ENCODE results near the gene APLP1. TPM values are rescaled to one million over a fixed set of nuclear protein-coding genes. Genes with fewer than 3 reads are reported as not detected.

APLP1 gene
- total RNA-seq, 6 experiments from 2014 or later = 0.27 to 1.5 (median 0.37) TPM; not detected in 3

DNA sequence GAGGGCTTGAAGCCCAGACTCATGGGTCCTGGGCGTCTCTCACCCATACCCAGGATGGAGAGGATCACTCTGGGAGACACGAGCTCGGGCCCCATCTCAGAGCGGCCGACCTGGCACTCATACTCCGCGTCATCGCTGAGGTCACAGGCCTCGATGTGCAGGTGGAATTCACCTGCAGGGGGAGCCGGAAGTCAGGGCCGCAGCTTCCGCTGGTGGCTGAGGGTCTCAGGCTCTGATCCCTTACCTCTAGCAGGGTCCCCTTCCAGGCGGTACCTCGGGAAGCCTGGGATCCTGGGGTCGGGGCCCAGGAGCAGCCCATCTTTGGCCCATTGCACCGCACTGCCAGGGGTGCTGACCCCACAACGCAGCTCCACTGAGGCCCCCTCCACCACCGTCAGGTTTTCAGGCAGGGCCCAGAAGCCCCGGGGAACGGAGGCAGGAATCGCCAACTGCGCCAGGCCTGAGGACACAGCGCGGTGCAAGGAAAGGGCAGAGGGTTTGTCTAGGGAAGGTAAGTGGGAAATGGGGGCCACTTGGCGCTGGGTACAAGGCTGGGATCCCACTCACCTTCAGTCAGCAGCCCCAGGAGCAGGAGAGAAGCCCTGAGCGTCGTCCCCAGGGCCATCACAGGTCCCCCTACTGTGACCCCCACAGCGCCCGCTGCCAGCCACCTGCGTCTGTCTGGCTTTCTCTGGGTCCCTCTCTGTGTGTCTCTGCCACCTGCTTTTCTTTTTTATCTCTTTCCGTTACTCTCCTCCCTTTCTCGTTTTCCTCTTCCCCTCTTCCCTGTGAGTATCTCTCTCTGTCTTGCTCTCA lies 17.0 kb upstream of the APLP1 start:
- no peak for TF ChIP-seq CTCF (IDR thresholded peaks at IDR 0.05)
- no peak for TF ChIP-seq POLR2A (IDR thresholded peaks at IDR 0.05)
- no peak for DNase-seq

GRCh38 chr19:35852029-35852780 lies 16.2 kb upstream of the APLP1 start, which contains the start of gene NPHS1:
Gene NPHS1, minus strand, starts transcription at chr19:35852504. Its CDS starts 667 bp downstream, at chr19:35851837.
- TF ChIP-seq CTCF (IDR thresholded peaks at IDR 0.05) (no peak), POLR2A (IDR thresholded peaks at IDR 0.05) (no peak)
- ATAC-seq (no peak), DNase-seq (peak in 1 of 3 donors; percentile 24)
- Histone ChIP-seq H3K9me3 (no peaks in the 10 kb centered on the region), H3K27me3 (peaks cover 0 to 12% of the 10 kb centered on the region in 2 donors), H3K27ac (no peak within 1 kb of the TSS), H3K36me3 (no peaks in the 10 kb centered on the region), H3K4me1 (peaks cover 0 to 10% (median 2%) of the 10 kb centered on the region in 4 donors), H3K4me3 (no peak within 1 kb of the TSS)
- intact Hi-C loops (cut with DNase I) = no loop called here
- WGBS (ENCODE audit: insufficient coverage, low coverage, low lambda C conversion rate, missing lambda C conversion rate) = 78% methylated on average over 5 of the region's 9 CpGs

More for the DNA sequence above, 17.0 kb upstream of the APLP1 start:
- Histone ChIP-seq H3K4me3 (no peak overlapping the region), H3K27ac (no peak overlapping the region), H3K9me3 (no peaks in the 10 kb centered on the region), H3K4me1 (peaks cover 0 to 4% (median under 1%) of the 10 kb centered on the region in 4 donors), H3K27me3 (peaks cover 0 to 5% of the 10 kb centered on the region in 2 donors), H3K36me3 (no peaks in the 10 kb centered on the region)
- intact Hi-C loops (cut with DNase I) = no loop called here
- WGBS (ENCODE audit: insufficient coverage, low coverage, low lambda C conversion rate, missing lambda C conversion rate) = 29% methylated on average over 4 of the region's 32 CpGs
- ATAC-seq = peak in 1 of 4 donors; percentile 14

DNA sequence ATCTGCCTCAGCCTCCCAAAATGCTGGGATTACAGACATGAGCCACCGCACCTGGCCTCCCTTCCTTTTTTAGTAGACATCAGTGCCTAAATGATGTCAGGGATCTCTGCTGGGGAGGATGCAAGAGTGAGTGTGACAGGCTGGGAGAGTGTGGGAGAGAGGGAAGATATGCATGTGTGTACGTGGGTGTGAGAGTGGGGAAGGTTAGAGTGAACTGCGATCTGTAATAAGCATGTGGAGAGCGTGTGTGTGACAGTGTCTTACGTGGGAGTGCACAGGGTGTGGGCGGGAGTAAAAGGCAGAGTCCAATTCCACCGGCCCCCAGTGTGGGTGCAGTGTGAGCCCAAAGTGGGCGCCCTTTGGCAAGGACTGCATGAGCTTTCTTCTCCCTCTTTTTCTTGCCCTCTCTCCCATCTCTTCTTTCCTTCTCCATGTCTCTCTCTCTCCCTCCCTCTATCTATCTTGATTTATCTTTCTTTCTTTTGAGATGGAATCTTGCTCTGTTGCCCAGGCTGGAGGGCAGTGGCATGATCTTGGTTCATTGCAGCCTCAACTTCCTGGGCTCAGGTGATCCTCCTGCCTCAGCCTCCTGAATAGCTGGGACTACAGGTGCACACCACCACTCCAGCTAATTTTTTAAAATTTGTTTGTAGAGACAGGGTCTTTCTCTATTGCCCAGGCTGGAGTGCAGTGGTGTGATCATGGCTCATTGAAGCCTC lies 15.2 kb upstream of the APLP1 start:
- intact Hi-C loops (cut with DNase I) = no loop called here
- no peak for TF ChIP-seq CTCF (IDR thresholded peaks at IDR 0.05)
- TF ChIP-seq POLR2A (IDR thresholded peaks at IDR 0.05) = no peak
- DNase-seq = no peak
- Histone ChIP-seq H3K27ac (no peak overlapping the region), H3K36me3 (no peaks in the 10 kb centered on the region), H3K9me3 (no peaks in the 10 kb centered on the region), H3K4me1 (peaks cover 0 to 10% (median 2%) of the 10 kb centered on the region in 4 donors), H3K4me3 (no peak overlapping the region), H3K27me3 (peaks cover 0 to 12% of the 10 kb centered on the region in 2 donors)
- ATAC-seq = no peak
- WGBS (ENCODE audit: insufficient coverage, low coverage, low lambda C conversion rate, missing lambda C conversion rate) = 35% methylated on average over 6 of the region's 8 CpGs

DNA sequence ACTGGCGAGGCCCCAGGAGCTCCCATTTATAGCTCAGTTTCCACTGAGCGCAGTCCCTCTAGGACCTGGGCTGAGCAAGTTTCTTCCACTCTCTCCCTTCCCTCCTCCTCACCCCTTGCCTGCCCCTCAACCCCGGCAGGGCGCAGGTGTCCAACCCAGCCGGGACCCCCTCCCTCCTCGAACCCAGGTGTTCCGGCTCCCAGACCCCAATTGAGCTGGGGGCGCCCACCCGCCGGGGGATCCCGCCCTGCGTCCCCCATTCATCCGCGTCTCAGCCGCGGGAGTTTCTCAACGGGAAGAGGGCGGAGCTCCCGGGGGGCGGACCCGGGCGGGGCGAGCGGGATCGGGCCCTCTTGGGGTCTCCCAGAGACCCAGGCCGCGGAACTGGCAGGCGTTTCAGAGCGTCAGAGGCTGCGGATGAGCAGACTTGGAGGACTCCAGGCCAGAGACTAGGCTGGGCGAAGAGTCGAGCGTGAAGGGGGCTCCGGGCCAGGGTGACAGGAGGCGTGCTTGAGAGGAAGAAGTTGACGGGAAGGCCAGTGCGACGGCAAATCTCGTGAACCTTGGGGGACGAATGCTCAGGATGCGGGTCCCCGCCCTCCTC lies 11.7 kb upstream of the APLP1 start, which contains the start of gene KIRREL2:
TSS of gene KIRREL2 (plus strand) at position 366 of the 604 bp plus-strand sequence. CDS start at position 575, 209 bp downstream.
- peaks cover 0 to 10% (median 2%) of the 10 kb centered on the region in 4 donors for H3K4me1 ChIP-seq
- H3K27me3 ChIP-seq = peaks cover 0 to 12% of the 10 kb centered on the region in 2 donors
- 6% methylated on average over 17 of the region's 42 CpGs for WGBS (ENCODE audit: insufficient coverage, low coverage, low lambda C conversion rate, missing lambda C conversion rate)
- no peaks in the 10 kb centered on the region for H3K36me3 ChIP-seq
- ATAC-seq = peak in 1 of 4 donors; percentile 12
- H3K4me3 ChIP-seq = peak within 1 kb of the TSS; percentile 11 to 39 (median 29)
- intact Hi-C loops (cut with DNase I) = no loop called here
- H3K9me3 ChIP-seq = no peaks in the 10 kb centered on the region
- DNase-seq = no peak
- TF ChIP-seq POLR2A (IDR thresholded peaks at IDR 0.05) (no peak), CTCF (IDR thresholded peaks at IDR 0.05) (no peak)
- H3K27ac ChIP-seq = no peak within 1 kb of the TSS

Measured in right lobe of liver (tissue), 6 donors.